Keratinocyte (primary cell): ENCODE data around the gene TSPAN11. TPM values are rescaled to one million over a fixed set of nuclear protein-coding genes. Genes with fewer than 3 reads are reported as not detected.

Source experiments
- DNase-seq: peaks from one replicate; pipeline ENCODE4 v3.0.0-alpha.2; 2011; ENCODE audit warnings: low read depth, missing footprints, low spot score
- FAIRE-seq: peaks from 2 replicates; lab custom pipeline; 2011; peaks lifted over from hg19 to GRCh38; lab: Jason Lieb, UNC
- H2AFZ ChIP-seq: 2 replicates; pipeline ENCODE4 v1.6.0; 2012; ENCODE audit warnings: low read length, control low read depth, inconsistent platforms; ENCODE audit not compliant: control insufficient read depth
- H3K27ac ChIP-seq: 2 replicates; pipeline ENCODE4 v1.5.1; 2011; ENCODE audit warnings: low read length; ENCODE audit not compliant: control insufficient read depth, insufficient read depth
- H3K27me3 ChIP-seq: 3 replicates; pipeline ENCODE4 v1.6.0; 2011; ENCODE audit warnings: low read length; ENCODE audit not compliant: control insufficient read depth, insufficient read depth; ENCODE audit errors: extremely low read depth
- H3K36me3 ChIP-seq, 2 experiments: 2 replicates in 1 of 2; 3 replicates in 1 of 2; pipeline ENCODE4 v1.5.1; 2011; ENCODE audit warnings: low read length in 2 of 2, mild to moderate bottlenecking in 1 of 2; ENCODE audit not compliant: control insufficient read depth in 2 of 2, insufficient read depth in 2 of 2; ENCODE audit errors: extremely low read depth in 1 of 2
- H3K4me1 ChIP-seq: 3 replicates; pipeline ENCODE4 v1.5.1; 2011; ENCODE audit warnings: low read length; ENCODE audit not compliant: control insufficient read depth, insufficient read depth; ENCODE audit errors: extremely low read depth
- H3K4me2 ChIP-seq: 3 replicates; pipeline ENCODE4 v1.6.0; 2011; ENCODE audit warnings: low read depth, low read length; ENCODE audit not compliant: control insufficient read depth, insufficient read depth; ENCODE audit errors: extremely low read depth
- H3K4me3 ChIP-seq, 3 experiments: fragments of 200-600 bp in 1 of 3; sonication (generic) in 1 of 3; 2 replicates in 2 of 3; 3 replicates in 1 of 3; pipeline ENCODE4 v1.5.1; 2011 to 2016; ENCODE audit warnings: low read length in 3 of 3, mild to moderate bottlenecking in 3 of 3, control low read depth in 2 of 3, inconsistent platforms in 1 of 3, low read depth in 1 of 3, mixed read lengths in 1 of 3, mixed run types in 1 of 3, moderate library complexity in 1 of 3; ENCODE audit not compliant: control insufficient read depth in 2 of 3, insufficient read depth in 2 of 3; ENCODE audit errors: extremely low read depth in 1 of 3
- H3K79me2 ChIP-seq: 2 replicates; pipeline ENCODE4 v1.6.0; 2012; ENCODE audit warnings: low read length; ENCODE audit not compliant: control insufficient read depth, insufficient read depth
- H3K9ac ChIP-seq: 3 replicates; pipeline ENCODE4 v1.6.0; 2011; ENCODE audit warnings: low read length; ENCODE audit not compliant: control insufficient read depth, insufficient read depth; ENCODE audit errors: extremely low read depth
- H3K9me1 ChIP-seq: 3 replicates; pipeline ENCODE4 v1.6.0; 2011; ENCODE audit warnings: low read length; ENCODE audit not compliant: control insufficient read depth, insufficient read depth; ENCODE audit errors: extremely low read depth
- H3K9me3 ChIP-seq: 2 replicates; pipeline ENCODE4 v1.5.1; 2012; ENCODE audit warnings: low read depth, low read length; ENCODE audit not compliant: control insufficient read depth
- H4K20me1 ChIP-seq: 3 replicates; pipeline ENCODE4 v1.6.0; 2011; ENCODE audit warnings: low read length; ENCODE audit not compliant: control insufficient read depth, insufficient read depth; ENCODE audit errors: extremely low read depth
- EZH2 ChIP-seq: IDR thresholded peaks from one replicate; pipeline ENCODE4 v1.6.1; 2012; ENCODE audit warnings: inconsistent platforms, mild to moderate bottlenecking, low read length, moderate library complexity
- dilution Hi-C: fragments of 300-500 bp; cut with MboI; formaldehyde crosslinking; loops from one replicate; pipeline ENCODE4 v1.7.0; 2020; ENCODE audit warnings: low sequenced_read_pairs; ENCODE audit not compliant: extremely low pct_ligation_motif_present
- polyA plus RNA-seq, 5 experiments: library from polyadenylated mRNA; depleted of rRNA in 3 of 5; stranded (reverse) in 3 of 5; stranded (forward) in 1 of 5; unstranded in 1 of 5; fragments of >200 nt; gene quantifications; 1 replicate in 1 of 5; 2 replicates in 3 of 5; 3 replicates in 1 of 5; pipeline versions ENCODE4 v1.2.1 to v1.2.3, GENCODE V29; 2011 to 2012; ENCODE audit warnings: missing spikeins in 2 of 5, low read depth in 1 of 5, low replicate concordance in 1 of 5
- TF ChIP-seq, protein P1 (sequence below), 3 experiments: IDR thresholded peaks in 1 of 3; conservative IDR thresholded peaks in 1 of 3; optimal IDR thresholded peaks in 1 of 3; 2 replicates in 2 of 3; 3 replicates in 1 of 3; pipeline versions ENCODE3 to v1.5.1; 2011; ENCODE audit warnings: low read length in 3 of 3, mild to moderate bottlenecking in 3 of 3, moderate library complexity in 2 of 3, control low read depth in 1 of 3, inconsistent platforms in 1 of 3; ENCODE audit not compliant: insufficient read depth in 2 of 3; ENCODE audit errors: extremely low read depth in 1 of 3

TSPAN11 gene
- polyA plus RNA-seq, 1 donor (not counting 4 experiments of a cell fraction or from before 2014, with no cell fraction given), result not detected

- Histone ChIP-seq H3K79me2 (no peaks in the 10 kb centered on the region), H4K20me1 (no peaks in the 10 kb centered on the region), H3K4me3 (no peak overlapping the region), H3K36me3 (no peaks in the 10 kb centered on the region), H3K9me1 (no peaks in the 10 kb centered on the region), H2AFZ (no peak overlapping the region), H3K27me3 (peaks cover 4% of the 10 kb centered on the region), H3K4me1 (no peaks in the 10 kb centered on the region), H3K9me3 (no peaks in the 10 kb centered on the region), H3K27ac (no peak overlapping the region), H3K9ac (no peak overlapping the region), H3K4me2 (no peak overlapping the region)
- no peak for TF ChIP-seq EZH2
- TF ChIP-seq, protein P1, sequence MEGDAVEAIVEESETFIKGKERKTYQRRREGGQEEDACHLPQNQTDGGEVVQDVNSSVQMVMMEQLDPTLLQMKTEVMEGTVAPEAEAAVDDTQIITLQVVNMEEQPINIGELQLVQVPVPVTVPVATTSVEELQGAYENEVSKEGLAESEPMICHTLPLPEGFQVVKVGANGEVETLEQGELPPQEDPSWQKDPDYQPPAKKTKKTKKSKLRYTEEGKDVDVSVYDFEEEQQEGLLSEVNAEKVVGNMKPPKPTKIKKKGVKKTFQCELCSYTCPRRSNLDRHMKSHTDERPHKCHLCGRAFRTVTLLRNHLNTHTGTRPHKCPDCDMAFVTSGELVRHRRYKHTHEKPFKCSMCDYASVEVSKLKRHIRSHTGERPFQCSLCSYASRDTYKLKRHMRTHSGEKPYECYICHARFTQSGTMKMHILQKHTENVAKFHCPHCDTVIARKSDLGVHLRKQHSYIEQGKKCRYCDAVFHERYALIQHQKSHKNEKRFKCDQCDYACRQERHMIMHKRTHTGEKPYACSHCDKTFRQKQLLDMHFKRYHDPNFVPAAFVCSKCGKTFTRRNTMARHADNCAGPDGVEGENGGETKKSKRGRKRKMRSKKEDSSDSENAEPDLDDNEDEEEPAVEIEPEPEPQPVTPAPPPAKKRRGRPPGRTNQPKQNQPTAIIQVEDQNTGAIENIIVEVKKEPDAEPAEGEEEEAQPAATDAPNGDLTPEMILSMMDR (optimal IDR thresholded peaks at IDR 0.05 in 1 of 3, IDR thresholded peaks at IDR 0.05 in 1 of 3, conservative IDR thresholded peaks at IDR 0.05 in 1 of 3; ENCODE audit: extremely low read depth in 1 of 3, insufficient read depth in 2 of 3, low read length in 3 of 3), result no peak
- DNase-seq, result no peak
- no peak for FAIRE-seq
- dilution Hi-C loops, result no loop called here
These were observed 16.6 kb upstream of the TSPAN11 start for GRCh38 chr12:30910038-30910350.

- H3K4me1 ChIP-seq, result no peaks in the 10 kb centered on the region
- no peaks in the 10 kb centered on the region for H3K36me3 ChIP-seq
- peaks cover 4% of the 10 kb centered on the region for H3K27me3 ChIP-seq
- H2AFZ ChIP-seq, result no peak overlapping the region
- DNase-seq (no peak), FAIRE-seq (no peak)
- no peak overlapping the region for H3K27ac ChIP-seq
- H3K79me2 ChIP-seq, result no peaks in the 10 kb centered on the region
- TF ChIP-seq EZH2, result no peak
- TF ChIP-seq, protein P1 (optimal IDR thresholded peaks at IDR 0.05 in 1 of 3, IDR thresholded peaks at IDR 0.05 in 1 of 3, conservative IDR thresholded peaks at IDR 0.05 in 1 of 3; ENCODE audit: extremely low read depth in 1 of 3, insufficient read depth in 2 of 3, low read length in 3 of 3), result no peak
- dilution Hi-C loops, result no loop called here
- H4K20me1 ChIP-seq, result no peaks in the 10 kb centered on the region
- no peaks in the 10 kb centered on the region for H3K9me3 ChIP-seq
- H3K9me1 ChIP-seq, result no peaks in the 10 kb centered on the region
- H3K4me3 ChIP-seq, result no peak overlapping the region
- H3K4me2 ChIP-seq, result no peak overlapping the region
- H3K9ac ChIP-seq, result no peak overlapping the region
These were observed 15.3 kb upstream of the TSPAN11 start for GRCh38 chr12:30911207-30911606.
